Panc1 (cell line): ENCODE measurements around the gene OOSP3. TPM values are rescaled to one million over a fixed set of nuclear protein-coding genes. Genes with fewer than 3 reads are reported as not detected.

Experiments used
- ATAC-seq: fragments of 200-7000 bp; cut with Tn5 transposase; 2 replicates; pipeline ENCODE4 v1.9.1; 2020; ENCODE audit warnings: mild to moderate bottlenecking, moderate library complexity
- BruUV-seq: library from RNA; stranded (reverse); fragments of 400-500 nt; replicated peaks from 2 replicates; lab custom pipeline; 2021; lab: Mats Ljungman, UMichigan
- CTCF ChIA-PET: fragments of 300-600 bp; sonication (Branson Sonifier 250); formaldehyde crosslinking; loops from one replicate; lab custom pipeline; 2022; ENCODE audit warnings: antibody characterized with exemption; lab: Charles Lee
- POLR2A ChIA-PET: fragments of 300-600 bp; sonication (Branson Sonifier 250); formaldehyde crosslinking; loops from one replicate; lab custom pipeline; 2022; ENCODE audit warnings: antibody characterized with exemption; lab: Charles Lee
- DNase-seq: peaks from one replicate; pipeline ENCODE4 v3.0.0-alpha.2; 2010; ENCODE audit warnings: low read depth, low spot score
- H3K27ac ChIP-seq: 2 replicates; pipeline ENCODE4 v1.5.1; 2011; ENCODE audit warnings: mild to moderate bottlenecking, low read length, inconsistent platforms
- H3K27me3 ChIP-seq: fragments of 200-500 bp; sonication (Bioruptor generic); 2 replicates; pipeline ENCODE4 v1.6.0; 2014; ENCODE audit warnings: low read length, inconsistent platforms; ENCODE audit not compliant: control insufficient read depth, insufficient read depth
- H3K36me3 ChIP-seq: fragments of 200-500 bp; sonication (Bioruptor generic); 2 replicates; pipeline ENCODE4 v1.5.1; 2014; ENCODE audit warnings: inconsistent platforms, mild to moderate bottlenecking, low read length, moderate library complexity; ENCODE audit not compliant: control insufficient read depth, insufficient read depth
- H3K4me1 ChIP-seq: 2 replicates; pipeline ENCODE4 v1.5.1; 2011; ENCODE audit warnings: inconsistent platforms, mild to moderate bottlenecking, low read length, moderate library complexity; ENCODE audit not compliant: control insufficient read depth, insufficient read depth
- H3K4me3 ChIP-seq, 2 experiments: 2 replicates each; pipeline ENCODE4 v1.5.1; 2011 to 2012; ENCODE audit warnings: low read depth in 2 of 2, low read length in 2 of 2, mild to moderate bottlenecking in 2 of 2, inconsistent platforms in 1 of 2, moderate library complexity in 1 of 2
- H3K9me3 ChIP-seq: fragments of 200-500 bp; sonication (Bioruptor generic); 2 replicates; pipeline ENCODE4 v1.5.1; 2014; ENCODE audit warnings: low read depth, mild to moderate bottlenecking, inconsistent platforms, low read length, moderate library complexity; ENCODE audit not compliant: control insufficient read depth, insufficient read depth
- POLR2AphosphoS5 ChIP-seq: IDR thresholded peaks from 2 replicates; pipeline ENCODE4 v1.6.1; 2012; ENCODE audit warnings: mild to moderate bottlenecking, low read depth, low read length, moderate library complexity
- SIN3A ChIP-seq: IDR thresholded peaks from 2 replicates; pipeline ENCODE4 v1.6.1; 2012; ENCODE audit warnings: low read depth, mild to moderate bottlenecking, low read length, moderate library complexity, borderline replicate concordance; ENCODE audit not compliant: insufficient read depth
- TCF7L2 ChIP-seq: IDR thresholded peaks from 2 replicates; pipeline ENCODE4 v1.6.1; 2011; ENCODE audit warnings: mild to moderate bottlenecking, low read depth, low read length, inconsistent platforms
- in situ Hi-C: cut with HindIII; loops from 2 replicates; pipeline ENCODE4 v1.10.0; 2016; ENCODE audit warnings: low sequenced_read_pairs, low pct_unique_long_range_greater_than_20kb
- intact Hi-C: fragments of 100-400 bp; cut with micrococcal nuclease; formaldehyde crosslinking; loops from one replicate; pipeline ENCODE4 v1.10.0; 2022; ENCODE audit not compliant: unreplicated experiment
- total RNA-seq: library from RNA; stranded (reverse); gene quantifications from one replicate; pipeline ENCODE4 v1.2.1, GENCODE V29; 2021; ENCODE audit not compliant: unreplicated experiment
- TF ChIP-seq, protein P1 (sequence below), 2 experiments: IDR thresholded peaks; 2 replicates each; pipeline ENCODE4 v1.6.1; 2011 to 2012; ENCODE audit warnings: low read depth in 2 of 2, control low read depth in 1 of 2, low read length in 1 of 2, mild to moderate bottlenecking in 1 of 2, moderate library complexity in 1 of 2; ENCODE audit not compliant: insufficient read depth in 1 of 2
- TF ChIP-seq, protein P2 (sequence below): fragments of 450-650 bp; IDR thresholded peaks from 2 replicates; pipeline ENCODE4 v1.5.1; 2017; ENCODE audit warnings: mild to moderate bottlenecking

The OOSP3 gene
- total RNA-seq, 1 experiment from 2014 or later, result not detected

DNA sequence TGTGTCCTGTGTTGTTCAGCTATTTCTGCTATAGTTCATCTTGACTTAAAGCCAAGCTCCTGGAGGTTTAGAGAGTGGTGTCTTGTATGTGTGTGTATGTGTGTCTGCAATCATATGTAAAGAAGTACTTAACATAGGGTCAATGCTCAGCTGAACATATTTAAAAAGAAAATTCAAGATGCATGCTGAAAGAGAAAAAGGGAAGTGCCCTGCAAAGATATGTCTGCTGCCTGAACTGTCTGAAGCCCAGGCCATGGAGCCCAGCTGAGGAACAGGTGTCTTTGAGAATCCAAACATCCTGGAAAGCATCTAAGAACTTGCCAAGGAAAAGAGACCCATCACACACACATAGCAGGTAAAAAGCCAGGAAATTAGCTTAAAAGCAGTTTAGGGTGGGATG is 18.9 kb upstream of the OOSP3 start:
- POLR2A ChIA-PET, result no interaction called here
- no TSS peak for BruUV-seq
- H3K27ac ChIP-seq, result no peak overlapping the region
- CTCF ChIA-PET, result no interaction called here
- intact Hi-C loops (no loop called here), in situ Hi-C loops (no loop called here)
- DNase-seq, result no peak
- no peak overlapping the region for H3K4me3 ChIP-seq
- no peaks in the 10 kb centered on the region for H3K9me3 ChIP-seq
- TF ChIP-seq POLR2AphosphoS5, result no peak
- no peaks in the 10 kb centered on the region for H3K36me3 ChIP-seq
- H3K4me1 ChIP-seq, result peaks cover 6% of the 10 kb centered on the region; the same call in 1 of the 2 replicates
- H3K27me3 ChIP-seq, result no peaks in the 10 kb centered on the region
- no peak for ATAC-seq

DNA sequence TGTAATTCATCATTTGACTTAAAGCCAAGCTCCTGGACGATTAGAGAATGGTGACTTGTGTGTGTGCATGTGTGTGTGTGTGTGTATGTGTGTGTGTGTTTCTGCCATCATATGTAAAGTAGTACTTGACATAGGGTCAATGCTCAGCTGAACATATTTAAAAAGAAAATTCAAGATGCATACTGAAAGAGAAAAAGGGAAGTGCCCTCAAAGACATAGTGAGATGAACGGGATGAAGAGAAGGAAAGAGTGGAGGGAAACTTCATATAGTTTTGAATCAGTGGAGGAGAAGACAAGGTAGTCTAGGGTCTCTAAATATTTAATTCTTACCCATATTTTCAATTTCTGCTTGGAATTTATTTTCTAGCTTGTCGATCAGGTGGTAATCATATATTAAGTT is 16.3 kb upstream of the OOSP3 start:
- H3K36me3 ChIP-seq, result no peaks in the 10 kb centered on the region
- ATAC-seq, result no peak
- in situ Hi-C loops (no loop called here), intact Hi-C loops (no loop called here)
- no peak for DNase-seq
- BruUV-seq, result no TSS peak
- H3K27ac ChIP-seq, result no peak overlapping the region
- H3K4me1 ChIP-seq, result peaks cover 6% of the 10 kb centered on the region; the same call in 1 of the 2 replicates
- no peak overlapping the region for H3K4me3 ChIP-seq
- no peak for TF ChIP-seq SIN3A
- TF ChIP-seq, protein P1, sequence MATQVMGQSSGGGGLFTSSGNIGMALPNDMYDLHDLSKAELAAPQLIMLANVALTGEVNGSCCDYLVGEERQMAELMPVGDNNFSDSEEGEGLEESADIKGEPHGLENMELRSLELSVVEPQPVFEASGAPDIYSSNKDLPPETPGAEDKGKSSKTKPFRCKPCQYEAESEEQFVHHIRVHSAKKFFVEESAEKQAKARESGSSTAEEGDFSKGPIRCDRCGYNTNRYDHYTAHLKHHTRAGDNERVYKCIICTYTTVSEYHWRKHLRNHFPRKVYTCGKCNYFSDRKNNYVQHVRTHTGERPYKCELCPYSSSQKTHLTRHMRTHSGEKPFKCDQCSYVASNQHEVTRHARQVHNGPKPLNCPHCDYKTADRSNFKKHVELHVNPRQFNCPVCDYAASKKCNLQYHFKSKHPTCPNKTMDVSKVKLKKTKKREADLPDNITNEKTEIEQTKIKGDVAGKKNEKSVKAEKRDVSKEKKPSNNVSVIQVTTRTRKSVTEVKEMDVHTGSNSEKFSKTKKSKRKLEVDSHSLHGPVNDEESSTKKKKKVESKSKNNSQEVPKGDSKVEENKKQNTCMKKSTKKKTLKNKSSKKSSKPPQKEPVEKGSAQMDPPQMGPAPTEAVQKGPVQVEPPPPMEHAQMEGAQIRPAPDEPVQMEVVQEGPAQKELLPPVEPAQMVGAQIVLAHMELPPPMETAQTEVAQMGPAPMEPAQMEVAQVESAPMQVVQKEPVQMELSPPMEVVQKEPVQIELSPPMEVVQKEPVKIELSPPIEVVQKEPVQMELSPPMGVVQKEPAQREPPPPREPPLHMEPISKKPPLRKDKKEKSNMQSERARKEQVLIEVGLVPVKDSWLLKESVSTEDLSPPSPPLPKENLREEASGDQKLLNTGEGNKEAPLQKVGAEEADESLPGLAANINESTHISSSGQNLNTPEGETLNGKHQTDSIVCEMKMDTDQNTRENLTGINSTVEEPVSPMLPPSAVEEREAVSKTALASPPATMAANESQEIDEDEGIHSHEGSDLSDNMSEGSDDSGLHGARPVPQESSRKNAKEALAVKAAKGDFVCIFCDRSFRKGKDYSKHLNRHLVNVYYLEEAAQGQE (IDR thresholded peaks at IDR 0.05; ENCODE audit: insufficient read depth in 1 of 2, low read depth in 2 of 2, low read length in 1 of 2), result no peak
- TF ChIP-seq, protein P2, sequence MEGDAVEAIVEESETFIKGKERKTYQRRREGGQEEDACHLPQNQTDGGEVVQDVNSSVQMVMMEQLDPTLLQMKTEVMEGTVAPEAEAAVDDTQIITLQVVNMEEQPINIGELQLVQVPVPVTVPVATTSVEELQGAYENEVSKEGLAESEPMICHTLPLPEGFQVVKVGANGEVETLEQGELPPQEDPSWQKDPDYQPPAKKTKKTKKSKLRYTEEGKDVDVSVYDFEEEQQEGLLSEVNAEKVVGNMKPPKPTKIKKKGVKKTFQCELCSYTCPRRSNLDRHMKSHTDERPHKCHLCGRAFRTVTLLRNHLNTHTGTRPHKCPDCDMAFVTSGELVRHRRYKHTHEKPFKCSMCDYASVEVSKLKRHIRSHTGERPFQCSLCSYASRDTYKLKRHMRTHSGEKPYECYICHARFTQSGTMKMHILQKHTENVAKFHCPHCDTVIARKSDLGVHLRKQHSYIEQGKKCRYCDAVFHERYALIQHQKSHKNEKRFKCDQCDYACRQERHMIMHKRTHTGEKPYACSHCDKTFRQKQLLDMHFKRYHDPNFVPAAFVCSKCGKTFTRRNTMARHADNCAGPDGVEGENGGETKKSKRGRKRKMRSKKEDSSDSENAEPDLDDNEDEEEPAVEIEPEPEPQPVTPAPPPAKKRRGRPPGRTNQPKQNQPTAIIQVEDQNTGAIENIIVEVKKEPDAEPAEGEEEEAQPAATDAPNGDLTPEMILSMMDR, result no peak
- TF ChIP-seq POLR2AphosphoS5, result no peak
- TF ChIP-seq TCF7L2, result no peak
- POLR2A ChIA-PET, result no interaction called here
- CTCF ChIA-PET, result no interaction called here
- H3K9me3 ChIP-seq, result no peaks in the 10 kb centered on the region
- H3K27me3 ChIP-seq, result no peaks in the 10 kb centered on the region

DNA sequence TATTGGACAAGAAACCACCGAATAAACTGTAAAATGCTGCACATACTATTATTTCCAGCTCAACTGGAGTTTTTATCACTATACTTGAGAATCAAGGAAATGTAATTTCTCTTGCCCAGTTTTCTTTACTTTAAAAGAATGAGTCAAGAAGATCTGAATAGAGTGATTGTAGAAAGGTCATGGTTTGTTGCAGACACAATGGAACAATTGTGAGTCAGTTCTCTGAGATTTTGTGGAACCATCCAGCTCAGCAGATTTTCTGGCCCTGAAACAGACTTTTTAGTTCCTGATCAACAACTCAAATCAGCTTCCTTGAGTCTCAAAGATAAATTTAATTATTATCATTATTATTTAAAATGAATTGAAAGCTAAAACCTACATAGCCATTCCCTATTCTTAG is 13.6 kb upstream of the OOSP3 start:
- ATAC-seq, result no peak
- H3K4me3 ChIP-seq, result no peak overlapping the region
- BruUV-seq, result no TSS peak
- DNase-seq, result no peak
- no peaks in the 10 kb centered on the region for H3K36me3 ChIP-seq
- CTCF ChIA-PET, result no interaction called here
- TF ChIP-seq, protein P2, result no peak
- TF ChIP-seq SIN3A (no peak), TCF7L2 (no peak), POLR2AphosphoS5 (no peak)
- TF ChIP-seq, protein P1 (IDR thresholded peaks at IDR 0.05; ENCODE audit: insufficient read depth in 1 of 2, low read depth in 2 of 2, low read length in 1 of 2), result no peak
- no peak overlapping the region for H3K27ac ChIP-seq
- POLR2A ChIA-PET, result no interaction called here
- H3K27me3 ChIP-seq, result no peaks in the 10 kb centered on the region
- no peaks in the 10 kb centered on the region for H3K9me3 ChIP-seq
- intact Hi-C loops, result no loop called here
- no peaks in the 10 kb centered on the region for H3K4me1 ChIP-seq
- in situ Hi-C loops, result no loop called here
